GM12878 (cell line): ENCODE measurements around the gene MED25. TPM values are rescaled to one million over a fixed set of nuclear protein-coding genes. Genes with fewer than 3 reads are reported as not detected.

Source experiments
- ATAC-seq: fragments of 200-7000 bp; cut with Tn5 transposase; 3 replicates; pipeline ENCODE4 v1.9.1; 2020; ENCODE audit warnings: mild to moderate bottlenecking, moderate library complexity
- BruUV-seq: library from RNA; stranded (reverse); fragments of 400-500 nt; replicated peaks from 2 replicates; lab custom pipeline; 2021; lab: Mats Ljungman, UMichigan
- CTCF ChIA-PET: fragments of 300-600 bp; sonication (Branson Sonifier 250); formaldehyde crosslinking; extraction: SDS; loops from one replicate; lab custom pipeline; 2021; ENCODE audit warnings: inconsistent platforms; lab: Yijun Ruan, JAX
- POLR2A ChIA-PET: fragments of 350-600 bp; formaldehyde crosslinking; extraction: SDS; loops from one replicate; lab custom pipeline; 2021; ENCODE audit warnings: inconsistent platforms; lab: Charles Lee
- RAD21 ChIA-PET: fragments of 300-600 bp; sonication (Branson Sonifier 250); formaldehyde crosslinking; loops from one replicate; lab custom pipeline; 2023; ENCODE audit warnings: antibody characterized with exemption; ENCODE audit not compliant: unreplicated experiment; lab: Charles Lee
- SMC1A ChIA-PET: fragments of 300-600 bp; sonication (Branson Sonifier 250); formaldehyde crosslinking; loops from one replicate; lab custom pipeline; 2023; ENCODE audit not compliant: unreplicated experiment, uncharacterized antibody; lab: Charles Lee
- DNase-seq: peaks from one replicate; pipeline ENCODE4 v3.0.0-alpha.2; 2011; ENCODE audit warnings: low read depth, low spot score
- FAIRE-seq: peaks from 3 replicates; lab custom pipeline; 2011; peaks lifted over from hg19 to GRCh38; lab: Jason Lieb, UNC
- H2AFZ ChIP-seq: 2 replicates; pipeline ENCODE4 v1.6.0; 2011; ENCODE audit warnings: low read depth, low read length, control low read depth; ENCODE audit not compliant: control insufficient read depth
- H3K27ac ChIP-seq: 2 replicates; pipeline ENCODE4 v1.5.1; 2011; ENCODE audit warnings: control low read depth; ENCODE audit not compliant: control insufficient read depth, insufficient read depth
- H3K27me3 ChIP-seq, 2 experiments: replicated peaks in 1 of 2; 2 replicates each; pipeline versions ENCODE4 v1.6.0 to v1.6.1; 2011; ENCODE audit warnings: low read length in 1 of 2; ENCODE audit not compliant: control insufficient read depth in 2 of 2, insufficient read depth in 2 of 2
- H3K36me3 ChIP-seq, 2 experiments: 2 replicates each; pipeline ENCODE4 v1.5.1; 2011; ENCODE audit warnings: low read length in 1 of 2; ENCODE audit not compliant: control insufficient read depth in 2 of 2, insufficient read depth in 2 of 2
- H3K4me1 ChIP-seq: 2 replicates; pipeline ENCODE4 v1.6.1; 2011; ENCODE audit warnings: mild to moderate bottlenecking, low read length, moderate library complexity, mixed read lengths; ENCODE audit not compliant: control insufficient read depth, insufficient read depth
- H3K4me2 ChIP-seq: 2 replicates; pipeline ENCODE4 v1.6.0; 2011; ENCODE audit warnings: control low read depth; ENCODE audit not compliant: control insufficient read depth, insufficient read depth
- H3K4me3 ChIP-seq: fragments of 200-600 bp; sonication (generic); 2 replicates; pipeline ENCODE4 v1.5.1; 2016
- H3K79me2 ChIP-seq: 2 replicates; pipeline ENCODE4 v1.6.0; 2011; ENCODE audit warnings: low read length; ENCODE audit not compliant: control insufficient read depth, insufficient read depth
- H3K9ac ChIP-seq: 2 replicates; pipeline ENCODE4 v1.8.0; 2011; ENCODE audit warnings: low read length, control low read depth, mixed read lengths; ENCODE audit not compliant: control insufficient read depth, insufficient read depth
- H3K9me3 ChIP-seq: replicated peaks from 3 replicates; pipeline ENCODE4 v1.5.1; 2011; ENCODE audit warnings: mild to moderate bottlenecking, low read length; ENCODE audit not compliant: control insufficient read depth, insufficient read depth
- H4K20me1 ChIP-seq: 2 replicates; pipeline ENCODE4 v1.6.0; 2011; ENCODE audit not compliant: control insufficient read depth, insufficient read depth
- ATF7 ChIP-seq: fragments of 450-650 bp; IDR thresholded peaks from 2 replicates; pipeline ENCODE4 v1.6.1; 2016; ENCODE audit warnings: low read depth, mild to moderate bottlenecking
- BCL3 ChIP-seq: IDR thresholded peaks from 2 replicates; pipeline ENCODE4 v1.6.1; 2011; ENCODE audit warnings: borderline replicate concordance, low read depth, mild to moderate bottlenecking, moderate library complexity, low read length; ENCODE audit not compliant: insufficient read depth, poor library complexity, severe bottlenecking
- BMI1 ChIP-seq: fragments of 450-650 bp; IDR thresholded peaks from 2 replicates; pipeline ENCODE4 v1.6.1; 2016; ENCODE audit warnings: mild to moderate bottlenecking, moderate library complexity, borderline replicate concordance
- CBFB ChIP-seq: IDR thresholded peaks from 2 replicates; pipeline ENCODE4 v1.6.1; 2016; ENCODE audit warnings: antibody characterized with exemption, low read depth
- EGR1 ChIP-seq, 2 experiments: IDR thresholded peaks; 1 replicate in 1 of 2; 2 replicates in 1 of 2; pipeline ENCODE4 v1.6.1; 2011 to 2012; ENCODE audit warnings: low read depth in 2 of 2, low read length in 2 of 2, borderline replicate concordance in 1 of 2, mild to moderate bottlenecking in 1 of 2, moderate library complexity in 1 of 2
- EP300 ChIP-seq, 2 experiments: fragments of 150-350 bp in 1 of 2; IDR thresholded peaks; 2 replicates each; pipeline ENCODE4 v1.6.1; 2011 to 2012; ENCODE audit warnings: low read depth in 2 of 2, low read length in 2 of 2, borderline replicate concordance in 1 of 2, improper control_type of control experiment in 1 of 2, inconsistent platforms in 1 of 2; ENCODE audit not compliant: control insufficient read depth in 1 of 2
- FOS ChIP-seq: IDR thresholded peaks from 3 replicates; pipeline ENCODE4 v1.6.1; 2011; ENCODE audit warnings: borderline replicate concordance; ENCODE audit not compliant: insufficient read length; ENCODE audit errors: extremely low read depth
- FOXM1 ChIP-seq: IDR thresholded peaks from 2 replicates; pipeline ENCODE4 v1.6.1; 2012; ENCODE audit warnings: low read depth, mild to moderate bottlenecking, inconsistent platforms, low read length, moderate library complexity
- HCFC1 ChIP-seq: fragments of 150-350 bp; IDR thresholded peaks from 2 replicates; pipeline ENCODE4 v1.6.1; 2014; ENCODE audit warnings: low read length
- JUNB ChIP-seq: IDR thresholded peaks from 2 replicates; pipeline ENCODE4 v1.6.1; 2016; ENCODE audit warnings: antibody characterized with exemption, mild to moderate bottlenecking
- LARP7 ChIP-seq: fragments of 450-650 bp; IDR thresholded peaks from 2 replicates; pipeline ENCODE4 v1.6.1; 2017; ENCODE audit warnings: mild to moderate bottlenecking
- MYB ChIP-seq: fragments of 150-350 bp; IDR thresholded peaks from 2 replicates; pipeline ENCODE4 v1.6.1; 2014; ENCODE audit warnings: mild to moderate bottlenecking, low read depth, low read length, borderline replicate concordance
- PAX8 ChIP-seq: fragments of 450-650 bp; IDR thresholded peaks from 2 replicates; pipeline ENCODE4 v1.6.1; 2017; ENCODE audit warnings: mild to moderate bottlenecking, moderate library complexity
- PKNOX1 ChIP-seq: fragments of 450-650 bp; IDR thresholded peaks from 2 replicates; pipeline ENCODE4 v1.6.1; 2016; ENCODE audit warnings: mild to moderate bottlenecking
- RELA ChIP-seq: fragments of 450-650 bp; IDR thresholded peaks from 2 replicates; pipeline ENCODE4 v1.8.0; 2014; ENCODE audit warnings: borderline replicate concordance; ENCODE audit not compliant: partially characterized antibody
- RELB ChIP-seq: fragments of 450-650 bp; IDR thresholded peaks from 2 replicates; pipeline ENCODE4 v1.6.1; 2017; ENCODE audit warnings: low read depth, mild to moderate bottlenecking, moderate library complexity
- SMARCA5 ChIP-seq: fragments of 450-650 bp; IDR thresholded peaks from 2 replicates; pipeline ENCODE4 v1.6.1; 2017; ENCODE audit warnings: mild to moderate bottlenecking
- SMC3 ChIP-seq: IDR thresholded peaks from 2 replicates; pipeline ENCODE4 v1.6.1; 2011; ENCODE audit warnings: low read length, improper control_type of control experiment, borderline replicate concordance
- SREBF2 ChIP-seq: IDR thresholded peaks from 2 replicates; pipeline ENCODE4 v1.6.1; 2012; ENCODE audit warnings: mild to moderate bottlenecking, low read length
- TBL1XR1 ChIP-seq: IDR thresholded peaks from 2 replicates; pipeline ENCODE4 v1.6.1; 2012; ENCODE audit warnings: low read depth, low read length, improper control_type of control experiment
- ZNF217 ChIP-seq: fragments of 450-650 bp; IDR thresholded peaks from 2 replicates; pipeline ENCODE4 v1.6.1; 2017; ENCODE audit warnings: antibody characterized with exemption, mild to moderate bottlenecking
- WGBS: methylation state at CpG from one replicate; pipeline ENCODE4 v1.1.6; 2016; ENCODE audit warnings: low lambda C conversion rate; ENCODE audit not compliant: insufficient replicate concordance, insufficient coverage; ENCODE audit errors: missing lambda C conversion rate; 5-methylcytosine and 5-hydroxymethylcytosine counted together
- in situ Hi-C: fragments of 300-500 bp; cut with MboI; formaldehyde crosslinking; loops from 9 replicates; pipeline ENCODE4 v1.14.3; 2018; ENCODE audit warnings: mixed read lengths
- intact Hi-C: fragments of 100-400 bp; cut with micrococcal nuclease; formaldehyde crosslinking; loops from one replicate; pipeline ENCODE4 v1.14.2; 2022; ENCODE audit not compliant: unreplicated experiment
- polyA plus RNA-seq, 11 experiments: library from polyadenylated mRNA; depleted of rRNA in 4 of 11; unstranded in 6 of 11; stranded (reverse) in 5 of 11; fragments of >200 nt; fragmentation: Nextera tagmentation in 4 of 11; fragmentation: Illumina TruSeq in 1 of 11; extraction: Ambion mirVana in 4 of 11; extraction: Trizol in 1 of 11; gene quantifications; 1 replicate in 1 of 11; 2 replicates in 10 of 11; pipeline versions ENCODE4 v1.2.1 to v1.2.3, GENCODE V29; 2011 to 2016; ENCODE audit warnings: inconsistent platforms in 2 of 11, missing spikeins in 2 of 11, low read depth in 1 of 11
- total RNA-seq, 4 experiments: library from RNA; depleted of rRNA in 3 of 4; stranded (reverse); fragments of >200 nt in 3 of 4; fragmentation: Illumina TruSeq in 1 of 4; extraction: Trizol in 1 of 4; gene quantifications; 2 replicates each; pipeline versions ENCODE4 v1.2.1 to v1.2.3, GENCODE V29; 2013 to 2021

Gene MED25
- total and polyA plus RNA-seq, 10 of the 15 experiments (the other 5 are each of a cell fraction or from before 2014, with no cell fraction given): 3.5 to 53.9 (median 17.1) TPM

GRCh38 chr19:49869009-49869483 is 51.0 kb downstream of the MED25 start:
- in situ Hi-C loops (no loop called here), intact Hi-C loops (loop anchor here (5.0 kb wide), 2 partner anchors 102 to 192 kb away; partner anchors contain the start of genes AP2A1 and PRMT1)
- SMC1A ChIA-PET: interaction anchor here (0.7 to 2.0 kb wide), 13 partner anchors 17 to 193 kb away, joined by 3 to 9 read pairs (median 5); partner anchors contain the start of genes AP2A1, ATF5, FUZ and NUP62
- Histone ChIP-seq H3K9ac (no peak overlapping the region), H2AFZ (peak overlapping the region; percentile 25), H3K27ac (peak overlapping the region; percentile 70), H3K27me3 (no peaks in the 10 kb centered on the region), H4K20me1 (no peaks in the 10 kb centered on the region), H3K4me2 (peak overlapping the region; percentile 71), H3K9me3 (no peaks in the 10 kb centered on the region), H3K36me3 (peaks cover 5 to 6% of the 10 kb centered on the region in 2 experiments), H3K4me3 (peak overlapping the region; percentile 45; the same call in 1 of the 2 replicates), H3K79me2 (peaks cover 21% of the 10 kb centered on the region), H3K4me1 (peaks cover 26% of the 10 kb centered on the region)
- ATAC-seq (peak; percentile 20), DNase-seq (no peak), FAIRE-seq (no peak)
- RAD21 ChIA-PET: interaction anchor here (0.6 to 2.5 kb wide), 22 partner anchors 8 to 229 kb away, joined by 3 to 17 read pairs (median 5); partner anchors contain the start of genes AKT1S1, AP2A1, ATF5 and FUZ
- POLR2A ChIA-PET: interaction anchor here (0.6 to 1.7 kb wide), 34 partner anchors 10 to 415 kb away, joined by 3 to 30 read pairs (median 4); partner anchors contain the start of genes AP2A1, ATF5, FUZ and IL4I1
- no TSS peak for BruUV-seq
- under 1% methylated on average over 15 of the region's 15 CpGs for WGBS
- CTCF ChIA-PET: interaction anchor here (0.8 to 1.4 kb wide), 9 partner anchors 8 to 190 kb away, joined by 3 to 6 read pairs (median 4); partner anchors contain the start of genes AKT1S1, MED25, PTOV1 and TBC1D17
- TF ChIP-seq MYB (no peak), SMARCA5 (no peak), SMC3 (no peak), PAX8 (no peak), HCFC1 (no peak), EGR1 (IDR thresholded peaks at IDR 0.05; ENCODE audit: borderline replicate concordance in 1 of 2, low read depth in 2 of 2, low read length in 2 of 2) (no peak), EP300 (IDR thresholded peaks at IDR 0.05; ENCODE audit: borderline replicate concordance in 1 of 2, control insufficient read depth in 1 of 2, low read depth in 2 of 2, low read length in 2 of 2) (no peak), FOS (no peak), TBL1XR1 (no peak), RELB (peak; percentile 69), FOXM1 (no peak), RELA (no peak), SREBF2 (no peak), PKNOX1 (peak; percentile 74; the same call in 1 of the 2 replicates), BMI1 (no peak), LARP7 (peak; percentile 33; the same call in 1 of the 2 replicates), CBFB (no peak), ZNF217 (no peak), BCL3 (no peak), ATF7 (0 out of 2 replicates have a peak, but pooled peaks have one; percentile 42), JUNB (no peak)
